GM12801 (cell line): ENCODE data around the gene BSN.

Source experiments
- TF ChIP-seq, protein P1 (sequence below): IDR thresholded peaks from one replicate; pipeline ENCODE4 v1.5.1; 2011; ENCODE audit warnings: control low read depth; ENCODE audit not compliant: insufficient read length; ENCODE audit errors: extremely low read depth

BSN gene

GRCh38 chr3:49706456-49707112, 152.3 kb downstream of the BSN start:
- TF ChIP-seq, protein P1, sequence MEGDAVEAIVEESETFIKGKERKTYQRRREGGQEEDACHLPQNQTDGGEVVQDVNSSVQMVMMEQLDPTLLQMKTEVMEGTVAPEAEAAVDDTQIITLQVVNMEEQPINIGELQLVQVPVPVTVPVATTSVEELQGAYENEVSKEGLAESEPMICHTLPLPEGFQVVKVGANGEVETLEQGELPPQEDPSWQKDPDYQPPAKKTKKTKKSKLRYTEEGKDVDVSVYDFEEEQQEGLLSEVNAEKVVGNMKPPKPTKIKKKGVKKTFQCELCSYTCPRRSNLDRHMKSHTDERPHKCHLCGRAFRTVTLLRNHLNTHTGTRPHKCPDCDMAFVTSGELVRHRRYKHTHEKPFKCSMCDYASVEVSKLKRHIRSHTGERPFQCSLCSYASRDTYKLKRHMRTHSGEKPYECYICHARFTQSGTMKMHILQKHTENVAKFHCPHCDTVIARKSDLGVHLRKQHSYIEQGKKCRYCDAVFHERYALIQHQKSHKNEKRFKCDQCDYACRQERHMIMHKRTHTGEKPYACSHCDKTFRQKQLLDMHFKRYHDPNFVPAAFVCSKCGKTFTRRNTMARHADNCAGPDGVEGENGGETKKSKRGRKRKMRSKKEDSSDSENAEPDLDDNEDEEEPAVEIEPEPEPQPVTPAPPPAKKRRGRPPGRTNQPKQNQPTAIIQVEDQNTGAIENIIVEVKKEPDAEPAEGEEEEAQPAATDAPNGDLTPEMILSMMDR, result no peak

GRCh38 chr3:49707113-49707480, 152.8 kb downstream of the BSN start:
- TF ChIP-seq, protein P1, result no peak

GRCh38 chr3:49709852-49710251, 155.6 kb downstream of the BSN start:
- TF ChIP-seq, protein P1, result no peak

DNA sequence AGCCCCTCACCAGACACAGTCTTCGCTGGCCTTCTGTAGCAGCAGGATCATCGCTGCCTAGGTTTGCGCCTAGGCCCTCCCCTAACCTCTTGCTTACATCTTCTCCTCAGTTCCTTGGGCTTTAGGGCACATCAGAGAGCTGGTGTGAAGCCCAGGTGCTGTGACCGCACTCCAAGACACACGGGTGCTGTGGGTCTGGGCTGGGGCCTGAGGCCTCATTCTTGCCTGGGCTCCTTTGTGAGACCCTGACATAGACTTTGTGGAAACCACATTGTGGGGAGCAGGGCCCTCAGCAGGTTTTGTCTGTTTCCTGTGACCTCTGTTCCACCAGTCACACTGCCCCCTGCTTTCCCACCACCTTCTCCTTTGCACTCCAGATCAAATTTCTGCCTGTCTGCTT, 157.2 kb downstream of the BSN start:
- TF ChIP-seq, protein P1, result no peak

- TF ChIP-seq, protein P1, result no peak
Measured at GRCh38 chr3:49712166-49712565, 157.9 kb downstream of the BSN start.

DNA sequence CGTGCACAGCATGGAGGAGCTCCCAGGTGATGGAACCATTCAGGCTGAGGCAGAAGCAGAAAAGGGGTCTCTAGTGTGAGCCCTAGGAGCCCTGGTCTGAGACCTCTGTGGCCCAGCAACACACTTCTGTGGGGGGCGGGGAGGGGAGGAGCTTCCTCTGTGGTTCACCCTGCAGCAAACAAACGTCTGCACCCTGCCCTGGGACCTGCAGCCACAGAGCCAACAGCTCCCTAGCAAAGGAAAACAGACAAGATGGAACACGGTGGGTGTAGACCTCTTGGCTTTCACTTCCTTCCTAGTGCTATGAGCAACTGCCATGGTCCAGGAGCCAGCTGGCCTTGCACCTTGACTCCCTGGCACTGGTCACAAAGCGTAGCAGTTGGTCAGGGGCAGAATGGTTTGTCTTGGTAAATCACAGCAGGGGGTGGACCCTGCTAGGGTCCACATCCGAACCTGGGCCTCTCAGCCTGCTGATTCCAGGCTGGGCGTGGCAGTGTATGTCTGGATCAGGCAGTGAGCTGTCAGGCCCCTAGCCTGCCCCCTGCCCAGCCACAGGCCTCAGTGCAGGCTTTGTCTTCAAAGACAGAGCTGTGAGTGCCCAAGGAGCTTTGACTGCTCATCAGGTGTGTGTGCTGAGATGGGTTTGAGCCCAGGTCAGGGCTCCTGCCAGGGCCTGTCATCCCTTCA, 158.5 kb downstream of the BSN start:
- TF ChIP-seq, protein P1, result no peak

GRCh38 chr3:49713336-49714105, 159.2 kb downstream of the BSN start:
- TF ChIP-seq, protein P1, result no peak
